HEK293 (cell line): ENCODE measurements around the gene ANKRD37.
A peak's percentile ranks its signal among the peaks of the same experiment; 100 is the strongest.

ENCODE experiments used
- BCL11B ChIP-seq: fragments of 450-650 bp; formaldehyde crosslinking; IDR thresholded peaks from 2 replicates; pipeline ENCODE4 v1.5.1; 2016; ENCODE audit warnings: low read depth, missing biosample characterization, missing genetic modification characterization
- BCL6B ChIP-seq: fragments of 450-650 bp; formaldehyde crosslinking; IDR thresholded peaks from 2 replicates; pipeline ENCODE4 v1.5.1; 2017; ENCODE audit warnings: missing biosample characterization, missing genetic modification characterization
- FEZF1 ChIP-seq: fragments of 450-650 bp; formaldehyde crosslinking; IDR thresholded peaks from 2 replicates; pipeline ENCODE4 v1.5.1; 2016; ENCODE audit warnings: missing biosample characterization, missing genetic modification characterization
- GFI1B ChIP-seq: fragments of 450-650 bp; formaldehyde crosslinking; IDR thresholded peaks from 2 replicates; pipeline ENCODE4 v1.5.1; 2016; ENCODE audit warnings: missing biosample characterization, missing genetic modification characterization
- GLIS2 ChIP-seq: fragments of 450-650 bp; formaldehyde crosslinking; IDR thresholded peaks from 2 replicates; pipeline ENCODE4 v1.5.1; 2016; ENCODE audit warnings: missing biosample characterization, missing genetic modification characterization
- IKZF3 ChIP-seq: fragments of 450-650 bp; IDR thresholded peaks from 2 replicates; pipeline ENCODE4 v1.5.0; 2018; ENCODE audit warnings: missing biosample characterization, mild to moderate bottlenecking, missing genetic modification characterization, moderate library complexity
- MZF1 ChIP-seq: fragments of 450-650 bp; formaldehyde crosslinking; IDR thresholded peaks from 2 replicates; pipeline ENCODE4 v1.5.1; 2017; ENCODE audit warnings: missing biosample characterization, missing genetic modification characterization, borderline replicate concordance
- SP7 ChIP-seq: fragments of 450-650 bp; formaldehyde crosslinking; IDR thresholded peaks from 2 replicates; pipeline ENCODE4 v1.5.1; 2016; ENCODE audit warnings: missing biosample characterization, missing genetic modification characterization
- ZBTB1 ChIP-seq: fragments of 450-650 bp; formaldehyde crosslinking; IDR thresholded peaks from 2 replicates; pipeline ENCODE4 v1.5.1; 2016; ENCODE audit warnings: missing biosample characterization, missing genetic modification characterization
- ZBTB49 ChIP-seq: fragments of 450-650 bp; formaldehyde crosslinking; IDR thresholded peaks from 2 replicates; pipeline ENCODE4 v1.5.1; 2016; ENCODE audit warnings: missing biosample characterization, missing genetic modification characterization, low read depth
- ZBTB6 ChIP-seq: fragments of 450-650 bp; formaldehyde crosslinking; IDR thresholded peaks from 2 replicates; pipeline ENCODE4 v1.5.1; 2017; ENCODE audit warnings: missing biosample characterization, missing genetic modification characterization
- ZFP3 ChIP-seq: fragments of 450-650 bp; formaldehyde crosslinking; IDR thresholded peaks from 2 replicates; pipeline ENCODE4 v1.5.1; 2016; ENCODE audit warnings: low read depth, missing biosample characterization, missing genetic modification characterization
- ZFP69B ChIP-seq: fragments of 450-650 bp; formaldehyde crosslinking; IDR thresholded peaks from 2 replicates; pipeline ENCODE4 v1.5.1; 2016; ENCODE audit warnings: missing biosample characterization, missing genetic modification characterization
- ZIC2 ChIP-seq: fragments of 450-650 bp; formaldehyde crosslinking; IDR thresholded peaks from 2 replicates; pipeline ENCODE4 v1.5.1; 2016; ENCODE audit warnings: missing biosample characterization, missing genetic modification characterization
- ZNF140 ChIP-seq: fragments of 450-650 bp; formaldehyde crosslinking; IDR thresholded peaks from 2 replicates; pipeline ENCODE4 v1.5.1; 2016; ENCODE audit warnings: missing biosample characterization, missing genetic modification characterization
- ZNF16 ChIP-seq: fragments of 450-650 bp; formaldehyde crosslinking; IDR thresholded peaks from 2 replicates; pipeline ENCODE4 v1.5.1; 2016; ENCODE audit warnings: low read depth, missing biosample characterization, missing genetic modification characterization
- ZNF169 ChIP-seq: fragments of 450-650 bp; formaldehyde crosslinking; IDR thresholded peaks from 2 replicates; pipeline ENCODE4 v1.5.1; 2016; ENCODE audit warnings: missing biosample characterization, missing genetic modification characterization
- ZNF174 ChIP-seq: fragments of 450-650 bp; formaldehyde crosslinking; IDR thresholded peaks from 2 replicates; pipeline ENCODE4 v1.5.0; 2017; ENCODE audit warnings: missing biosample characterization, mild to moderate bottlenecking, missing genetic modification characterization
- ZNF18 ChIP-seq: fragments of 450-650 bp; formaldehyde crosslinking; IDR thresholded peaks from 2 replicates; pipeline ENCODE4 v1.5.1; 2016; ENCODE audit warnings: missing biosample characterization, missing genetic modification characterization
- ZNF214 ChIP-seq: fragments of 450-650 bp; formaldehyde crosslinking; IDR thresholded peaks from 2 replicates; pipeline ENCODE4 v1.5.1; 2017; ENCODE audit warnings: missing biosample characterization, mild to moderate bottlenecking, missing genetic modification characterization, borderline replicate concordance
- ZNF221 ChIP-seq: fragments of 450-650 bp; formaldehyde crosslinking; IDR thresholded peaks from 2 replicates; pipeline ENCODE4 v1.5.1; 2017; ENCODE audit warnings: missing biosample characterization, missing genetic modification characterization, borderline replicate concordance
- ZNF239 ChIP-seq: fragments of 450-650 bp; formaldehyde crosslinking; IDR thresholded peaks from 2 replicates; pipeline ENCODE4 v1.5.1; 2016; ENCODE audit warnings: missing biosample characterization, missing genetic modification characterization
- ZNF37A ChIP-seq: fragments of 450-650 bp; IDR thresholded peaks from 2 replicates; pipeline ENCODE4 v1.5.1; 2018; ENCODE audit warnings: missing biosample characterization, missing genetic modification characterization
- ZNF501 ChIP-seq: fragments of 450-650 bp; formaldehyde crosslinking; IDR thresholded peaks from 2 replicates; pipeline ENCODE4 v1.5.1; 2016; ENCODE audit warnings: missing biosample characterization, missing genetic modification characterization
- ZNF514 ChIP-seq: fragments of 450-650 bp; formaldehyde crosslinking; IDR thresholded peaks from 2 replicates; pipeline ENCODE4 v1.5.1; 2016; ENCODE audit warnings: missing biosample characterization, missing genetic modification characterization
- ZNF544 ChIP-seq: fragments of 450-650 bp; formaldehyde crosslinking; IDR thresholded peaks from 2 replicates; pipeline ENCODE4 v1.5.0; 2017; ENCODE audit warnings: missing biosample characterization, missing genetic modification characterization
- ZNF549 ChIP-seq: fragments of 450-650 bp; IDR thresholded peaks from 2 replicates; pipeline ENCODE4 v1.5.1; 2018; ENCODE audit warnings: missing biosample characterization, missing genetic modification characterization, mild to moderate bottlenecking, inconsistent platforms, moderate library complexity
- ZNF600 ChIP-seq: fragments of 450-650 bp; formaldehyde crosslinking; IDR thresholded peaks from 2 replicates; pipeline ENCODE4 v1.5.1; 2016; ENCODE audit warnings: missing biosample characterization, missing genetic modification characterization
- ZNF707 ChIP-seq: fragments of 450-650 bp; formaldehyde crosslinking; IDR thresholded peaks from 2 replicates; pipeline ENCODE4 v1.5.1; 2016; ENCODE audit warnings: missing biosample characterization, missing genetic modification characterization
- ZNF747 ChIP-seq: fragments of 450-650 bp; formaldehyde crosslinking; IDR thresholded peaks from 2 replicates; pipeline ENCODE4 v1.5.1; 2016; ENCODE audit warnings: missing biosample characterization, missing genetic modification characterization
- ZNF791 ChIP-seq: fragments of 450-650 bp; formaldehyde crosslinking; IDR thresholded peaks from 2 replicates; pipeline ENCODE4 v1.5.1; 2016; ENCODE audit warnings: missing biosample characterization, missing genetic modification characterization
- ZSCAN30 ChIP-seq: fragments of 450-650 bp; IDR thresholded peaks from 2 replicates; pipeline ENCODE4 v1.5.1; 2018; ENCODE audit warnings: missing biosample characterization, mild to moderate bottlenecking, missing genetic modification characterization, moderate library complexity
- TF ChIP-seq, protein P1 (sequence below): fragments of 450-650 bp; formaldehyde crosslinking; IDR thresholded peaks from 2 replicates; pipeline ENCODE4 v1.5.1; 2017; ENCODE audit warnings: missing biosample characterization, missing genetic modification characterization

ANKRD37 gene

DNA sequence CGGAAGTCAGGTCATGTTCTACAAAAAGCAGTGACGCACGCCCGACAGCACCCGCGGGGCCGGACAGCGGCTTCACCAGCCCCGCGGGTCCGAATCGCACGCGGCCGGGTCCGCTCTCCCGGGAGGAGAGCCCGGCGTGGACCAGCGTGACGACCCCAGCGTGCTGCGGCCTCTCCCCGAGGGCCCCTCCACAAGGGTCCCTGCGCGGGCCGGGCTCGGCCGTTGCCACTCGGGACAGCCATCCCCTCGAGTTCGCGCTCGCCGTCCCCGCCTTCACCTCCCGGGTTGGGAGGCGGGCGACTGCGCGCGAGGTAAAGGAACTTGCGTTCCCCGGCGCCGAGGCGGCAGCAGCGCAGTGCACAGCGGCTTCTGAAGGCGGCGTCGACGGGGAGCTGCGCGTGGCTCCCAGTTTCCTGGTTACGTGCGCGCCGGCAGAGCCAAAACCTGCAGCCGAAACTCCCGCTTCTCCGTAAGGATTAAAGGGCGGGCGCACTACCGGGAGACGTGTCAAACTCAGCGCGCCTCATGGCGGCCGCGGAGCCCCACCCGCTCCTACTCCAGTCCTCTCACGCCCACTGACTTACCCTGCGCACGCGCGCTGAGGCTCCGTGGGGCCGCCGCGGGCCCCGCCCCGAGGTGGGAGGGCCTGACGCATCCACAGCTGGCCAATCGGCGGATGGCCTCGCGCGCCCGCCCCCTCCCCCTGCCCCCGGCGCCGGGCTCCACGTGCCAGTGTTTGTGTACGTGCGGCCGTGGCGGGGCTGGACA, 501 bp upstream of the ANKRD37 start (continued):
- TF ChIP-seq, protein P1, sequence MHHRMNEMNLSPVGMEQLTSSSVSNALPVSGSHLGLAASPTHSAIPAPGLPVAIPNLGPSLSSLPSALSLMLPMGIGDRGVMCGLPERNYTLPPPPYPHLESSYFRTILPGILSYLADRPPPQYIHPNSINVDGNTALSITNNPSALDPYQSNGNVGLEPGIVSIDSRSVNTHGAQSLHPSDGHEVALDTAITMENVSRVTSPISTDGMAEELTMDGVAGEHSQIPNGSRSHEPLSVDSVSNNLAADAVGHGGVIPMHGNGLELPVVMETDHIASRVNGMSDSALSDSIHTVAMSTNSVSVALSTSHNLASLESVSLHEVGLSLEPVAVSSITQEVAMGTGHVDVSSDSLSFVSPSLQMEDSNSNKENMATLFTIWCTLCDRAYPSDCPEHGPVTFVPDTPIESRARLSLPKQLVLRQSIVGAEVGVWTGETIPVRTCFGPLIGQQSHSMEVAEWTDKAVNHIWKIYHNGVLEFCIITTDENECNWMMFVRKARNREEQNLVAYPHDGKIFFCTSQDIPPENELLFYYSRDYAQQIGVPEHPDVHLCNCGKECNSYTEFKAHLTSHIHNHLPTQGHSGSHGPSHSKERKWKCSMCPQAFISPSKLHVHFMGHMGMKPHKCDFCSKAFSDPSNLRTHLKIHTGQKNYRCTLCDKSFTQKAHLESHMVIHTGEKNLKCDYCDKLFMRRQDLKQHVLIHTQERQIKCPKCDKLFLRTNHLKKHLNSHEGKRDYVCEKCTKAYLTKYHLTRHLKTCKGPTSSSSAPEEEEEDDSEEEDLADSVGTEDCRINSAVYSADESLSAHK, result no peak
- peak; percentile 8; the same call in 1 of the 2 replicates for TF ChIP-seq ZFP69B
- TF ChIP-seq ZNF214, result no peak
- TF ChIP-seq ZSCAN30 (tag by site-specific recombination), result peak; percentile 35; the same call in 1 of the 2 replicates
- TF ChIP-seq ZNF18 (tag by site-specific recombination), result no peak
- TF ChIP-seq ZNF239 (tag by site-specific recombination), result no peak
- TF ChIP-seq ZBTB6 (tag by site-specific recombination), result no peak
- TF ChIP-seq ZNF514 (tag by site-specific recombination), result no peak
- peak; percentile 76; the same call in 1 of the 2 replicates for TF ChIP-seq GLIS2
- TF ChIP-seq ZNF544 (tag by site-specific recombination), result no peak
- no peak for TF ChIP-seq ZBTB1 (tag by site-specific recombination)
- peak; percentile 91 for TF ChIP-seq ZNF501 (tag by site-specific recombination)
- TF ChIP-seq ZFP3 (tag by site-specific recombination), result no peak
- TF ChIP-seq ZIC2, result no peak
- TF ChIP-seq ZNF174 (tag by site-specific recombination), result no peak
- no peak for TF ChIP-seq ZNF16 (tag by site-specific recombination)
- no peak for TF ChIP-seq ZNF791
- TF ChIP-seq MZF1 (tag by site-specific recombination), result no peak
- TF ChIP-seq ZNF707, result no peak
- no peak for TF ChIP-seq ZNF221 (tag by site-specific recombination)
- no peak for TF ChIP-seq ZBTB49 (tag by site-specific recombination)
- TF ChIP-seq SP7 (tag by site-specific recombination), result peak; percentile 70
- no peak for TF ChIP-seq ZNF747 (tag by site-specific recombination)
- no peak for TF ChIP-seq ZNF549 (tag by site-specific recombination)
- TF ChIP-seq GFI1B (tag by site-specific recombination), result no peak
- no peak for TF ChIP-seq FEZF1
- TF ChIP-seq BCL6B, result no peak; the same call in 1 of the 2 replicates
- peak; percentile 59; the same call in 1 of the 2 replicates for TF ChIP-seq IKZF3 (tag by site-specific recombination)
- peak; percentile 97 for TF ChIP-seq ZNF600 (tag by site-specific recombination)
- TF ChIP-seq ZNF140 (tag by site-specific recombination), result no peak
- no peak for TF ChIP-seq ZNF37A
- no peak for TF ChIP-seq ZNF169 (tag by site-specific recombination)
- TF ChIP-seq BCL11B (tag by site-specific recombination), result no peak
